Osteocyte (in vitro differentiated cells): ENCODE data around the gene ABHD5. TPM values are rescaled to one million over a fixed set of nuclear protein-coding genes. Genes with fewer than 3 reads are reported as not detected.

Source experiments
- DNase-seq: peaks from one replicate; pipeline ENCODE4 v3.0.0; 2021; ENCODE audit warnings: mixed read lengths; ENCODE audit not compliant: unreplicated experiment; ENCODE audit errors: extremely low spot score
- H3K27ac Mint-ChIP-seq: one replicate; pipeline ENCODE4 v1.8.0; 2021; ENCODE audit warnings: mild to moderate bottlenecking, mixed read lengths; ENCODE audit not compliant: unreplicated experiment
- H3K27me3 Mint-ChIP-seq: one replicate; pipeline ENCODE4 v1.8.0; 2021; ENCODE audit warnings: mixed read lengths; ENCODE audit not compliant: unreplicated experiment
- H3K36me3 Mint-ChIP-seq: one replicate; pipeline ENCODE4 v1.8.0; 2021; ENCODE audit warnings: mixed read lengths; ENCODE audit not compliant: unreplicated experiment
- H3K4me1 Mint-ChIP-seq: one replicate; pipeline ENCODE4 v1.8.0; 2021; ENCODE audit warnings: mixed read lengths; ENCODE audit not compliant: unreplicated experiment
- H3K4me3 Mint-ChIP-seq: one replicate; pipeline ENCODE4 v1.8.0; 2021; ENCODE audit warnings: mild to moderate bottlenecking, moderate library complexity, mixed read lengths; ENCODE audit not compliant: unreplicated experiment
- H3K9me3 Mint-ChIP-seq: one replicate; pipeline ENCODE4 v1.8.0; 2021; ENCODE audit warnings: mixed read lengths; ENCODE audit not compliant: unreplicated experiment
- CTCF ChIP-seq: fragments of 200-600 bp; sonication (generic); IDR thresholded peaks from 2 replicates; pipeline ENCODE4 v1.5.0; 2021; ENCODE audit warnings: antibody characterized with exemption, mild to moderate bottlenecking, moderate library complexity
- total RNA-seq: library from RNA; stranded (reverse); gene quantifications from 2 replicates; pipeline ENCODE4 v1.2.1, GENCODE V29; 2021

Gene ABHD5
- total RNA-seq, 1 donor from 2014 or later = 10.2 TPM

- no peaks in the 10 kb centered on the region for H3K27me3 Mint-ChIP-seq
- H3K36me3 Mint-ChIP-seq = no peaks in the 10 kb centered on the region
- H3K9me3 Mint-ChIP-seq = no peaks in the 10 kb centered on the region
- TF ChIP-seq CTCF = no peak
- H3K4me3 Mint-ChIP-seq = no peak overlapping the region
- peaks cover 17% of the 10 kb centered on the region for H3K4me1 Mint-ChIP-seq
- H3K27ac Mint-ChIP-seq = no peak overlapping the region
- no peak for DNase-seq
These were observed 2.2 kb downstream of the ABHD5 start for GRCh38 chr3:43692971-43693370.

GRCh38 chr3:43693594-43693993 lies 2.9 kb downstream of the ABHD5 start:
- H3K4me3 Mint-ChIP-seq = no peak overlapping the region
- TF ChIP-seq CTCF = no peak
- no peaks in the 10 kb centered on the region for H3K9me3 Mint-ChIP-seq
- no peak for DNase-seq
- no peaks in the 10 kb centered on the region for H3K27me3 Mint-ChIP-seq
- H3K36me3 Mint-ChIP-seq = no peaks in the 10 kb centered on the region
- peaks cover 17% of the 10 kb centered on the region for H3K4me1 Mint-ChIP-seq
- no peak overlapping the region for H3K27ac Mint-ChIP-seq

GRCh38 chr3:43695443-43695842 lies 4.7 kb downstream of the ABHD5 start:
- Mint-ChIP-seq H3K4me3 (no peak overlapping the region), H3K27ac (no peak overlapping the region), H3K27me3 (no peaks in the 10 kb centered on the region), H3K4me1 (peaks cover 10% of the 10 kb centered on the region), H3K36me3 (peaks cover 2% of the 10 kb centered on the region), H3K9me3 (no peaks in the 10 kb centered on the region)
- DNase-seq = no peak
- TF ChIP-seq CTCF = no peak

- TF ChIP-seq CTCF = no peak
These were observed 5.1 kb downstream of the ABHD5 start for GRCh38 chr3:43695863-43696262.

GRCh38 chr3:43696441-43696840 lies 5.7 kb downstream of the ABHD5 start:
- no peak overlapping the region for H3K27ac Mint-ChIP-seq
- no peak overlapping the region for H3K4me3 Mint-ChIP-seq
- peaks cover 2% of the 10 kb centered on the region for H3K36me3 Mint-ChIP-seq
- peaks cover 8% of the 10 kb centered on the region for H3K4me1 Mint-ChIP-seq
- DNase-seq = no peak
- no peak for TF ChIP-seq CTCF
- H3K9me3 Mint-ChIP-seq = no peaks in the 10 kb centered on the region
- no peaks in the 10 kb centered on the region for H3K27me3 Mint-ChIP-seq

More at GRCh38 chr3:43695863-43696262, 5.1 kb downstream of the ABHD5 start:
- H3K27me3 Mint-ChIP-seq = no peaks in the 10 kb centered on the region
- H3K36me3 Mint-ChIP-seq = peaks cover 2% of the 10 kb centered on the region
- no peaks in the 10 kb centered on the region for H3K9me3 Mint-ChIP-seq
- no peak overlapping the region for H3K27ac Mint-ChIP-seq
- H3K4me1 Mint-ChIP-seq = peaks cover 8% of the 10 kb centered on the region
- no peak for DNase-seq
- no peak overlapping the region for H3K4me3 Mint-ChIP-seq
